ENCODE results near the gene KCNK5. TPM values are rescaled to one million over a fixed set of nuclear protein-coding genes. Genes with fewer than 3 reads are reported as not detected.

The KCNK5 gene
- total and polyA plus RNA-seq, 5 donors, result 1.1 to 1.9 (median 1.4) TPM

GRCh38 chr6:39214846-39215639, 14.2 kb downstream of the KCNK5 start:
- H3K27me3 ChIP-seq (ENCODE audit: control insufficient read depth, insufficient read depth), result no peaks in the 10 kb centered on the region
- 29% methylated on average over 10 of the region's 10 CpGs for WGBS
- DNase-seq (peak in 1 of 3 donors; percentile 68), ATAC-seq (peak; percentile 59 to 68)
- H3K4me3 ChIP-seq (ENCODE audit: low read length), result no peak overlapping the region
- no peak overlapping the region for H3K27ac ChIP-seq (ENCODE audit: low read length)
- H3K9me3 ChIP-seq (ENCODE audit: control insufficient read depth, low read length), result no peaks in the 10 kb centered on the region
- intact Hi-C loops (cut with DNase I), result no loop called here
- H3K4me1 ChIP-seq (ENCODE audit: control insufficient read depth, insufficient read depth, low read length), result no peaks in the 10 kb centered on the region

GRCh38 chr6:39214120-39214813, 15.0 kb downstream of the KCNK5 start:
- H3K4me1 ChIP-seq (ENCODE audit: control insufficient read depth, insufficient read depth, low read length), result no peaks in the 10 kb centered on the region

GRCh38 chr6:39213195-39213920, 15.9 kb downstream of the KCNK5 start:
- Histone ChIP-seq H3K4me3 (ENCODE audit: low read length) (no peak overlapping the region), H3K27ac (ENCODE audit: low read length) (no peak overlapping the region), H3K27me3 (ENCODE audit: control insufficient read depth, insufficient read depth) (no peaks in the 10 kb centered on the region), H3K9me3 (ENCODE audit: control insufficient read depth, low read length) (no peaks in the 10 kb centered on the region), H3K4me1 (ENCODE audit: control insufficient read depth, insufficient read depth, low read length) (no peaks in the 10 kb centered on the region)
- ATAC-seq, result no peak
- no peak for DNase-seq
- intact Hi-C loops (cut with DNase I), result no loop called here
- 82% methylated on average over 8 of the region's 8 CpGs for WGBS

More at GRCh38 chr6:39214120-39214813, 15.0 kb downstream of the KCNK5 start:
- Histone ChIP-seq H3K9me3 (ENCODE audit: control insufficient read depth, low read length) (no peaks in the 10 kb centered on the region), H3K4me3 (ENCODE audit: low read length) (no peak overlapping the region), H3K27ac (ENCODE audit: low read length) (no peak overlapping the region), H3K27me3 (ENCODE audit: control insufficient read depth, insufficient read depth) (no peaks in the 10 kb centered on the region)
- DNase-seq (no peak), ATAC-seq (no peak)
- intact Hi-C loops (cut with DNase I), result no loop called here
- WGBS, result 68% methylated on average over 8 of the region's 8 CpGs

- DNase-seq (no peak), ATAC-seq (no peak)
- Histone ChIP-seq H3K4me3 (ENCODE audit: low read length) (no peak overlapping the region), H3K27me3 (ENCODE audit: control insufficient read depth, insufficient read depth) (no peaks in the 10 kb centered on the region), H3K4me1 (ENCODE audit: control insufficient read depth, insufficient read depth, low read length) (no peaks in the 10 kb centered on the region), H3K9me3 (ENCODE audit: control insufficient read depth, low read length) (no peaks in the 10 kb centered on the region), H3K27ac (ENCODE audit: low read length) (no peak overlapping the region)
- intact Hi-C loops (cut with DNase I), result no loop called here
- WGBS, result 76% methylated on average over 10 of the region's 10 CpGs
These were observed 18.1 kb downstream of the KCNK5 start for GRCh38 chr6:39211183-39211582.

- no peak for ATAC-seq
- Histone ChIP-seq H3K27me3 (ENCODE audit: control insufficient read depth, insufficient read depth) (no peaks in the 10 kb centered on the region), H3K4me1 (ENCODE audit: control insufficient read depth, insufficient read depth, low read length) (no peaks in the 10 kb centered on the region), H3K9me3 (ENCODE audit: control insufficient read depth, low read length) (no peaks in the 10 kb centered on the region), H3K4me3 (ENCODE audit: low read length) (no peak overlapping the region), H3K27ac (ENCODE audit: low read length) (no peak overlapping the region)
- WGBS, result 76% methylated on average over 5 of the region's 5 CpGs
- intact Hi-C loops (cut with DNase I), result no loop called here
- DNase-seq, result no peak
These were observed 18.8 kb downstream of the KCNK5 start for GRCh38 chr6:39210450-39210849.

- Histone ChIP-seq H3K27me3 (ENCODE audit: control insufficient read depth, insufficient read depth) (no peaks in the 10 kb centered on the region), H3K27ac (ENCODE audit: low read length) (no peak overlapping the region), H3K9me3 (ENCODE audit: control insufficient read depth, low read length) (no peaks in the 10 kb centered on the region), H3K4me3 (ENCODE audit: low read length) (no peak overlapping the region), H3K4me1 (ENCODE audit: control insufficient read depth, insufficient read depth, low read length) (no peaks in the 10 kb centered on the region)
- DNase-seq (no peak), ATAC-seq (no peak)
- 62% methylated on average over 6 of the region's 6 CpGs for WGBS
- intact Hi-C loops (cut with DNase I), result no loop called here
These were observed 19.4 kb downstream of the KCNK5 start for GRCh38 chr6:39209911-39210310.

GRCh38 chr6:39209360-39209811, 19.9 kb downstream of the KCNK5 start:
- Histone ChIP-seq H3K4me3 (ENCODE audit: low read length) (no peak overlapping the region), H3K9me3 (ENCODE audit: control insufficient read depth, low read length) (no peaks in the 10 kb centered on the region), H3K4me1 (ENCODE audit: control insufficient read depth, insufficient read depth, low read length) (no peaks in the 10 kb centered on the region), H3K27me3 (ENCODE audit: control insufficient read depth, insufficient read depth) (no peaks in the 10 kb centered on the region), H3K27ac (ENCODE audit: low read length) (no peak overlapping the region)
- intact Hi-C loops (cut with DNase I), result no loop called here
- WGBS, result 54% methylated on average over 6 of the region's 6 CpGs
- DNase-seq (no peak), ATAC-seq (no peak)

GRCh38 chr6:39208223-39208739, 21.0 kb downstream of the KCNK5 start:
- no peak for DNase-seq
- H3K4me1 ChIP-seq (ENCODE audit: control insufficient read depth, insufficient read depth, low read length), result no peaks in the 10 kb centered on the region
- no peaks in the 10 kb centered on the region for H3K27me3 ChIP-seq (ENCODE audit: control insufficient read depth, insufficient read depth)
- H3K4me3 ChIP-seq (ENCODE audit: low read length), result no peak overlapping the region
- no peaks in the 10 kb centered on the region for H3K9me3 ChIP-seq (ENCODE audit: control insufficient read depth, low read length)
- 56% methylated on average over 6 of the region's 6 CpGs for WGBS
- H3K27ac ChIP-seq (ENCODE audit: low read length), result no peak overlapping the region
- intact Hi-C loops (cut with DNase I), result no loop called here
- no peak for ATAC-seq

- H3K27me3 ChIP-seq (ENCODE audit: control insufficient read depth, insufficient read depth), result no peaks in the 10 kb centered on the region
- WGBS, result 88% methylated on average over 8 of the region's 8 CpGs
- no peak overlapping the region for H3K27ac ChIP-seq (ENCODE audit: low read length)
- no peaks in the 10 kb centered on the region for H3K9me3 ChIP-seq (ENCODE audit: control insufficient read depth, low read length)
- intact Hi-C loops (cut with DNase I), result no loop called here
- H3K4me1 ChIP-seq (ENCODE audit: control insufficient read depth, insufficient read depth, low read length), result no peaks in the 10 kb centered on the region
- ATAC-seq (no peak), DNase-seq (no peak)
- no peak overlapping the region for H3K4me3 ChIP-seq (ENCODE audit: low read length)
These were observed 21.7 kb downstream of the KCNK5 start for GRCh38 chr6:39207416-39208222.

- Histone ChIP-seq H3K4me3 (ENCODE audit: low read length) (no peak overlapping the region), H3K27me3 (ENCODE audit: control insufficient read depth, insufficient read depth) (no peaks in the 10 kb centered on the region), H3K9me3 (ENCODE audit: control insufficient read depth, low read length) (no peaks in the 10 kb centered on the region), H3K4me1 (ENCODE audit: control insufficient read depth, insufficient read depth, low read length) (no peaks in the 10 kb centered on the region), H3K27ac (ENCODE audit: low read length) (no peak overlapping the region)
- intact Hi-C loops (cut with DNase I), result no loop called here
- no peak for DNase-seq
- no peak for ATAC-seq
- WGBS, result 79% methylated on average over 10 of the region's 10 CpGs
These were observed 23.0 kb downstream of the KCNK5 start for GRCh38 chr6:39206250-39206721.
